Right renal pelvis (tissue), 4 donors: ENCODE results near the gene RIMKLA. TPM values are rescaled to one million over a fixed set of nuclear protein-coding genes. Genes with fewer than 3 reads are reported as not detected.

ENCODE experiments used
- DNase-seq, 4 donors: peaks; one replicate each; pipeline ENCODE4 v3.0.0-alpha.2; 2013; ENCODE audit warnings: low read depth in 4 of 4, low spot score in 3 of 4, missing footprints in 1 of 4
- polyA plus RNA-seq, 4 donors: library from polyadenylated mRNA; unstranded; fragments of 120-200 nt; gene quantifications; one replicate each; pipeline ENCODE4 v1.2.1, GENCODE V29; 2013; ENCODE audit not compliant: insufficient read length in 4 of 4

The RIMKLA gene
- polyA plus RNA-seq, 4 donors, result 0.34 to 0.64 (median 0.42) TPM

- DNase-seq, result no peak
Measured at GRCh38 chr1:42424201-42424600, 43.6 kb downstream of the RIMKLA start.

GRCh38 chr1:42427240-42427639, 46.6 kb downstream of the RIMKLA start:
- no peak for DNase-seq

GRCh38 chr1:42429603-42430002, 49.0 kb downstream of the RIMKLA start:
- DNase-seq, result no peak

DNA sequence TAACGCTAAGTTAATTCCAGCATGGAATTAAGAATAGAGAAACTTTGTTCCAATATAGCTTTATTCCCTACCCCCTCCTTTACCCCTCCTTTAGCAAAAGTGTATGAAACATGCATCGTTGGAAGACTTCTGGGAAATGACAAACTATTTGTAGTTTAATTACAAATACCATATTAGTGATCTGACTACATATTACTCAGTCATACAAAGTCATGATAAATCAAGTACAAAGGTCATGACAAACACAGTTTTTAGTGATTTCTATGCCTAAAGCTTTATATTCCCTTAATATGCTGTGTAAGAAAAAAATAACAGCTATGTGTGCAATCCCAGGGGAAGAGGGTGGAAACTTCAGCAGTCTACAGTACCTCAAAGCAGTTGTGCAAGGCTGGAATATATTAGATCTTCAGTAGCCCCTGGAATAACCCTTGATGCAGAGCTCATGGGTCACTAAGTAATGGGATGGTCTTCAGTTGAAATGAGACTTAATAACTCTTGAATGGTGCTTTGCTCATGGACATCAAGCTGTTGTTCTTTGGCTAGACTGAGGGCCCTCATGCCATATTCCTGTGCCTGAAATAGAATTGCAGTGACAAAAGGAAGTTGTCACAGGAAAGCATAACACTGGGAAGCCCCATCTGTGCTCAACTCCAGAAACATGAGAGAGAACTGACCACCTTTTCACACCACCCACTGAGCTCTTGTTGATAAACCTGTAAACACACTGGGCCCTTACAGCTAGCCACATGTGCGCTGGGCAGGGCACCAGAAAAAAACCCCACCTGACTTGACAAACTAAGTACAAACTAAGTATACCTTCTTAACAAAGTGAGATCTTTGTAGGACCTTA, 49.9 kb downstream of the RIMKLA start:
- no peak for DNase-seq

DNA sequence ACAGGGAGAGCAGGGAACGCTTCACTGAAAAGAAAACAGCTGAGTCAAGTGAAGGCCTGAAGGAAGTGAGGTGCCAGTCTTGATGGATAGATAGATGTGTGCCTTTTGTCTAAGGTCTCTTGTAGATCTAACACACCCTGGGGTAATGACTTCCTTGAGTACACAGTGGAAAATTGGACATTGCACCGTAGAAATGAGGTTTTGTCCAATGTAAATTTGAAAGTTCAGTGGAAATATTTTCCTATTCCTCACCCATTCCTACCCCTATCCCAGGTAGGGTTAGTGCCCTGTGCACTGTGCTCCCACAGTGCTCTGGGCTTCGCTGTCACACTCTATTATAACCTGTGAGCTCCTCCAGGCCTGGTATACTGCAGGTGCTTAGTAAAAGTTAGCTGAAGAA, 50.9 kb downstream of the RIMKLA start:
- no peak for DNase-seq

- no peak for DNase-seq
Measured at GRCh38 chr1:42432714-42433113, 52.1 kb downstream of the RIMKLA start.

- DNase-seq, result no peak
Measured at GRCh38 chr1:42433369-42433768, 52.8 kb downstream of the RIMKLA start.

DNA sequence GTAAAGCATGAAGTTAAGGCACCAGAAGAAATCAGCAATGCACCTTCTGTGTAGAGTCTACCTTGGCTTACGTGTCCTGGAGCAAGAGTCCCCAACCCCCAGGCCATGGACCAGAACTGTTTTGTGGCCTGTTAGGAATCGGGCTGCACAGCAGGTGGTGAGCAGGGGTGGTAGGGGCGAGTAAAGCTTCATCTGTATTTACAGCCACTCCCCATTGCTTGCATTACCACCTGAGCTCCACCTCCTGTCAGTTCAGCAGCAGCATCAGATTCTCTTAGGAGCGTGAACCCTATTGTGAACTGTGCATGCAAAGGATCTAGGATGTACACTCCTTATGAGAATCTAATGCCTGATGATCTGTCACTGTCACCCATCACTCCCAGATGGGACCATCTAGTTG, 53.7 kb downstream of the RIMKLA start:
- no peak for DNase-seq

DNA sequence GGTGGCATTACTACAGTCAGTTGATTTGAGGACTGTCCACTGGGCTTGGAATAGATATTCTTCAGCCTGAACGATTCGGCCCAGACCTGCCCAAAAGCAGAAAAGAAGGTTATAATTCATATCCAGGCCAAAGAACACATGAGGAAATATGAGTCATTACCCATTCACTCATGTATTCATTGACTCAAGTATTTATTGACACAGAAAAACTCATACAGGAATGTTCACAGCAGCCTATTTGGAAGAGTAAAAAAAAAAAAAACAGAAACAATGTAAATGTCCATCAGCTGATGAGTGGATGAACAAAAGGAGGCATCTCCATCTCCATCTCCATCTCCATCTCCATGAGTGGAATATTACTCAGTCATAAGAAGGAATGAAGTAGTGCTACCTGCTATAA, 59.3 kb downstream of the RIMKLA start:
- no peak for DNase-seq

- DNase-seq, result no peak
Measured at GRCh38 chr1:42442662-42443061, 62.1 kb downstream of the RIMKLA start.

DNA sequence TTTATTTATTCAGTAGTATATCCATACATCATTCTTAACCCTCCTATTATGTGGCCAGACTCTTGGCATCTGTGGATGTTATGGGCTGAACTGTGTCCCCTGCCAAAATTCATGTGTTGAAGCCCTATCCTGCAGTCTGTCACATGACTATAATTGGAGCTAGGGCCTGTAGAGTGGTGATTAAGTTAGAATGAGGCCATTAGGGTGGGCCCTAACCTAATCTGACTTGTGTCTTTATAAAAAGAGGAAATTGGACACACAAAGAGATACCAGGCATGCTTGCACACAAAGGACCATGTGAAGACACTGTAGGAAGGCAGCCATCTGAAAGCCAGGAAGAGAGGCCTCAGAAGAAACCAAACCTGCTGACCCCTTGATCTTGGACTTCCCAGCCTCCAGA, 68.7 kb downstream of the RIMKLA start:
- DNase-seq, result no peak

GRCh38 chr1:42450061-42450460, 69.5 kb downstream of the RIMKLA start:
- DNase-seq, result no peak

DNA sequence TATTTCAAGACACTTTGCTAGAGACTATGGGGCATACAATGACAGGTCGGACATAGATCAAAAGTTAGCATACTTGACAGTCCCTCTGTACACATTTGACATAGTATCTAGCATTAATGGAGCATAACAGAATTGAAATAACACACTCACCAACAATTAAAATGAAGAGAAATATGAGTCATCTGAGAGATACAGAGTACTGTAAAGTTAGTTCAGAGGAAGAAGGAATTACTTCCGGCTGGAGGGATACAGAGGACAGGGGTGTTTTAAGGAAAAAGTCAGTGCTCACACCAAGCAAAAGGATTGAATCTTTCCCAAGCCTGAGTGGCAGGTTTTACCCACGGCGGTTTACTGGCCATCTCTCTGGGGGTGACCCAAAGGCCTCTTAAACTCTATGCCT, 72.8 kb downstream of the RIMKLA start:
- no peak for DNase-seq

- DNase-seq, result no peak
Measured at GRCh38 chr1:42454403-42454802, 73.8 kb downstream of the RIMKLA start.

DNA sequence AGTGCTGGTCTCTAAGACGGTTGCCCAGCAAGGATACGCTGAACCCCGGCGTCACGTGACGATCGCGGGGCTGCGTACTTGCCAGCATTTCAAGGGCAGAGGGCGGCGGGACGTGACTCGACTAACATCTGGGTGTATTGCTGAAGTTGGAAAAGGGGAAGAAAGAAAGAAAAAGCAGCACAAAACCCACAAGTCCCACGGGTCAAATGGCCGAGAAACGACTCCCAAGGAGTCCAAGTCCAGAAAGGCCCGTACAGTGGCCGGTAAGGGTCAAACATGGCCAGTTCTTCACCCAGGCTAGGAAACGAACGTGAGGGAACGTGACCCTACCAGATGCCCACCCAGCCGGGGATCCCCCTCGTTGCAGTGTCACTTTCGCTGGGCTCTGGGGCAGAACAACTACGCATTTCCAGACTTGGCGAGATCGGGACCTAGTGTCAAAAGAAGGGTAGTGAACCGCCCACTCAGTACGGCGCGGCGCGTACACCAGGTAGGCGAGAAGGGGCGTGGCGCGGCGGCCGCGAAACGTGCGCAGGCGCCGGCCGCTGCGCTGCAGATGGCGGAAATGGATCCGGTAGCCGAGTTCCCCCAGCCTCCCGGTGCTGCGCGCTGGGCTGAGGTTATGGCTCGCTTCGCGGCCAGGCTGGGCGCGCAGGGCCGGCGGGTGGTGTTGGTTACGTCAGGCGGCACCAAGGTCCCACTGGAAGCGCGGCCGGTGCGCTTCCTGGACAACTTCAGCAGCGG, 75.6 kb downstream of the RIMKLA start, which contains the start of the genes PPCS and ZMYND12:
PPCS (plus strand) TSS at position 534 of the 744 bp plus-strand sequence; CDS start at position 557, 23 bp downstream.
ZMYND12 (minus strand) TSS at position 13 of the 744 bp plus-strand sequence. CDS start 25 bp downstream, outside the sequence.
- peak; percentile 82 to 86 (median 84) for DNase-seq

GRCh38 chr1:42456754-42457089, 76.1 kb downstream of the RIMKLA start:
- DNase-seq, result peak in 1 of 4 donors; percentile 31

DNA sequence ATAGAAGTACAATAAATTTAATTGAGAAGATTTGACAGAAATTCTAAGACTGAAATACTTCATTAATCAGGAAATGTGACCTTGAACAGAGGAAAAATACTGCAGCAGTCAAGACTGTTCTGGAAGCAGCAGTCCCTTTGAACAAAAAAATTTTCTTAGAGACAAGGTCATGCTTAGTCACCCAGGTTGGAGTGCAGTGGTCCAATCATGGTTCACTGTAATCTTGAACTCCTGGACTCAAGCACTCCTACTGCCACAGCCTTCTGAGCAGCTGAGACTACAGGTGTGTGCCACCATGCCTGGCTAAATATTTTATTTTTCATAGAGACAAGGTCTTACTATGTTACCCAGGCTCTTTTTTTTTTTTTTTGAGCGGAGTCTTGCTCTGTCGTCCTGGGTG, 80.6 kb downstream of the RIMKLA start:
- no peak for DNase-seq

GRCh38 chr1:42462828-42463763, 82.5 kb downstream of the RIMKLA start, which contains the start of gene CCDC30:
Gene CCDC30 (plus strand): TSS chr1:42463286. CDS start chr1:42480552, 17,266 bp downstream.
- DNase-seq, result peak; percentile 91 to 97 (median 96)

GRCh38 chr1:42463921-42464320, 83.3 kb downstream of the RIMKLA start:
- DNase-seq, result peak in 1 of 4 donors; percentile 10

- no peak for DNase-seq
Measured at GRCh38 chr1:42466030-42466429, 85.4 kb downstream of the RIMKLA start.
